ENCODE results near the gene B9D1.

Gene B9D1

GRCh38 chr17:19376811-19377210, 14.3 kb upstream of the B9D1 start:
- no peak for DNase-seq (ENCODE audit: low read depth in 2 of 2)

- DNase-seq (ENCODE audit: low read depth in 2 of 2) = no peak
Measured at GRCh38 chr17:19375732-19376131, 13.2 kb upstream of the B9D1 start.

- no peak for DNase-seq (ENCODE audit: low read depth in 2 of 2)
Measured at GRCh38 chr17:19374136-19374535, 11.6 kb upstream of the B9D1 start.

- DNase-seq (ENCODE audit: low read depth in 2 of 2) = no peak
Measured at GRCh38 chr17:19372866-19373504, 10.5 kb upstream of the B9D1 start.

- no peak for DNase-seq (ENCODE audit: low read depth in 2 of 2)
Measured at GRCh38 chr17:19372439-19372838, 9.9 kb upstream of the B9D1 start.

- DNase-seq (ENCODE audit: low read depth in 2 of 2) = no peak
Measured at GRCh38 chr17:19372011-19372370, 9.5 kb upstream of the B9D1 start.

- no peak for DNase-seq (ENCODE audit: low read depth in 2 of 2)
Measured at GRCh38 chr17:19371259-19372010, 8.9 kb upstream of the B9D1 start.

- no peak for DNase-seq (ENCODE audit: low read depth in 2 of 2)
Measured at GRCh38 chr17:19370493-19370960, 8.0 kb upstream of the B9D1 start.

GRCh38 chr17:19369846-19370492, 7.4 kb upstream of the B9D1 start:
- no peak for DNase-seq (ENCODE audit: low read depth in 2 of 2)

GRCh38 chr17:19369107-19369778, 6.7 kb upstream of the B9D1 start:
- DNase-seq (ENCODE audit: low read depth in 2 of 2) = no peak

GRCh38 chr17:19368229-19368628, 5.7 kb upstream of the B9D1 start:
- no peak for DNase-seq (ENCODE audit: low read depth in 2 of 2)

GRCh38 chr17:19366637-19366972, 4.1 kb upstream of the B9D1 start:
- no peak for DNase-seq (ENCODE audit: low read depth in 2 of 2)

GRCh38 chr17:19365833-19366636, 3.5 kb upstream of the B9D1 start:
- DNase-seq (ENCODE audit: low read depth in 2 of 2) = no peak

- no peak for DNase-seq (ENCODE audit: low read depth in 2 of 2)
Measured at GRCh38 chr17:19365499-19365817, 2.9 kb upstream of the B9D1 start.

- DNase-seq (ENCODE audit: low read depth in 2 of 2) = no peak
Measured at GRCh38 chr17:19364699-19365498, 2.4 kb upstream of the B9D1 start.

GRCh38 chr17:19363460-19364035, 1.0 kb upstream of the B9D1 start:
- no peak for DNase-seq (ENCODE audit: low read depth in 2 of 2)

- DNase-seq (ENCODE audit: low read depth in 2 of 2) = no peak
Measured at GRCh38 chr17:19363114-19363438, 553 bp upstream of the B9D1 start.

GRCh38 chr17:19361944-19362276, 613 bp downstream of the B9D1 start:
- DNase-seq (ENCODE audit: low read depth in 2 of 2) = no peak

- DNase-seq (ENCODE audit: low read depth in 2 of 2) = no peak
Measured at GRCh38 chr17:19361326-19361725, 1.2 kb downstream of the B9D1 start.

- no peak for DNase-seq (ENCODE audit: low read depth in 2 of 2)
Measured at GRCh38 chr17:19360772-19361171, 1.8 kb downstream of the B9D1 start.

GRCh38 chr17:19359856-19360255, 2.7 kb downstream of the B9D1 start:
- no peak for DNase-seq (ENCODE audit: low read depth in 2 of 2)

All from stimulated activated CD8-positive, alpha-beta memory T cell treated with anti-CD3 and anti-CD28 coated beads, Interleukin-7, amount 100 ng/mL, for 4 hours (primary cell).